Large intestine (tissue), 12 donors: ENCODE data around the gene CDCA8. TPM values are rescaled to one million over a fixed set of nuclear protein-coding genes. Genes with fewer than 3 reads are reported as not detected.

Source experiments
- DNase-seq, 2 donors: peaks; one replicate each; pipeline versions ENCODE4 v3.0.0 to v3.0.0-alpha.2; 2013
- H3K27ac ChIP-seq: one replicate; pipeline ENCODE4 v1.5.1; 2013; ENCODE audit warnings: low read length
- H3K27me3 ChIP-seq: 2 replicates; pipeline ENCODE4 v1.6.1; 2013; ENCODE audit warnings: low read length; ENCODE audit not compliant: control insufficient read depth, insufficient read depth
- H3K36me3 ChIP-seq: 2 replicates; pipeline ENCODE4 v1.6.1; 2013; ENCODE audit warnings: low read length; ENCODE audit not compliant: control insufficient read depth, insufficient read depth
- H3K4me1 ChIP-seq: one replicate; pipeline ENCODE4 v1.6.1; 2013; ENCODE audit warnings: low read length; ENCODE audit not compliant: control insufficient read depth, insufficient read depth
- H3K4me3 ChIP-seq: one replicate; pipeline ENCODE4 v1.5.1; 2013; ENCODE audit warnings: low read length
- H3K9me3 ChIP-seq: one replicate; pipeline ENCODE4 v1.6.1; 2013; ENCODE audit warnings: mild to moderate bottlenecking, low read depth, low read length, moderate library complexity; ENCODE audit not compliant: control insufficient read depth
- WGBS: methylation state at CpG from one replicate; pipeline ENCODE4 v1.1.5; 2013; ENCODE audit warnings: low lambda C conversion rate; ENCODE audit not compliant: insufficient coverage; 5-methylcytosine and 5-hydroxymethylcytosine counted together
- long read RNA-seq, 11 donors: transcript quantifications; one replicate each; lab custom pipeline, GENCODE V29; 2026
- polyA plus RNA-seq: library from polyadenylated mRNA; unstranded; fragments of 120-200 nt; gene quantifications from one replicate; pipeline ENCODE4 v1.2.1, GENCODE V29; 2013

CDCA8 gene
- polyA plus RNA-seq = 10.1 TPM
- long read RNA-seq, donor 1, partial matches to known transcripts = 0 of 3 reads
- long read RNA-seq, donor 1, other reads (novel, unspliced or antisense) = 0 of 3 reads
- long read RNA-seq, donor 2, transcript CDCA8-202 (10 exons, 2,469 nt) = major isoform, 5 of 5 reads
- long read RNA-seq, donor 2, partial matches to known transcripts = 0 of 5 reads
- long read RNA-seq, donor 2, other reads (novel, unspliced or antisense) = 0 of 5 reads
- long read RNA-seq, donor 3 = 0 reads
- long read RNA-seq, donor 4 = 0 reads
- long read RNA-seq, donor 5, partial matches to known transcripts = 0 of 4 reads
- long read RNA-seq, donor 5, other reads (novel, unspliced or antisense) = 0 of 4 reads
- long read RNA-seq, donor 6 = 0 reads
- long read RNA-seq, donor 7, partial matches to known transcripts = 0 of 2 reads
- long read RNA-seq, donor 7, other reads (novel, unspliced or antisense) = 0 of 2 reads
- long read RNA-seq, donor 8, partial matches to known transcripts = 0 of 4 reads
- long read RNA-seq, donor 8, other reads (novel, unspliced or antisense) = 0 of 4 reads
- long read RNA-seq, donor 9, partial matches to known transcripts = 0 of 5 reads
- long read RNA-seq, donor 9, other reads (novel, unspliced or antisense) = 0 of 5 reads
- long read RNA-seq, donor 10, partial matches to known transcripts = 0 of 2 reads
- long read RNA-seq, donor 10, other reads (novel, unspliced or antisense) = 0 of 2 reads
- long read RNA-seq, donor 11, partial matches to known transcripts = 0 of 5 reads
- long read RNA-seq, donor 11, other reads (novel, unspliced or antisense) = 0 of 5 reads

DNA sequence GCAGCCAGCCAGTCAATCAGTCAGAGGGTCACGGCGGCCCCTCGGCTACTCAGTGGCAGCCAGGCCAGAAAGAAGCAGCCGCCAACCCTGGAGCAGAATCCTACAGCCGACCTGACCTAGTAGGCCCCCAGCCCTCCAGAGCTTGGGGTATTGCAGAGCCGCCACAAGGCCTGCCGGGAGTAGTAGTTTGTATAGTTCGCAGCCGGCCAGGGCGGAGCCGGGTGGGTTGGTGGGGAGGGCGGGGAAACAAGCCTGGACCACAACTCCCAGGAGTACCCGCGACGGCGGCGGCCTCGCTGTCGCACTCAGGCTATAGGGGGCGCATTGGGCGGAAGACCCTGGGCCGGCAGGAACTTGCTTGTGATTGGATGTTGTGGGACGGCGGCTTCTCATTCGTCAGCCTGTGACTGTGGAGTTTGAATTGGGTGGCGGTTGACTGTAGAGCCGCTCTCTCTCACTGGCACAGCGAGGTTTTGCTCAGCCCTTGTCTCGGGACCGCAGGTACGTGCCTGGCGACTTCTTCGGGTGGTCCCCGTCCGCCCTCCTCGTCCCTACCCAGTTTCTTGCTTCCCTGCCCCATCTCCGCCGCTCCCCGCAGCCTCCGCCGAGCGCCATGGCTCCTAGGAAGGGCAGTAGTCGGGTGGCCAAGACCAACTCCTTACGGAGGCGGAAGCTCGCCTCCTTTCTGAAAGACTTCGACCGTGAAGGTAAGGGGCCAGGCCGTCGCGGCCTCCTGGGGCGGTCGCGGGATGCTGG is at the start of gene CDCA8:
Gene CDCA8 (plus strand): TSS at position 439 of the 756 bp plus-strand sequence. CDS start 175 bp downstream, at position 614.
- peak; percentile 98 to 99 for DNase-seq
- WGBS = no CpG with 5 or more reads among the region's 54 CpGs
- Histone ChIP-seq H3K27me3 (no peaks in the 10 kb centered on the region), H3K4me1 (peaks cover 17% of the 10 kb centered on the region), H3K36me3 (peaks cover 2% of the 10 kb centered on the region), H3K9me3 (peaks cover 5% of the 10 kb centered on the region), H3K27ac (peak within 1 kb of the TSS; percentile 93), H3K4me3 (peak within 1 kb of the TSS; percentile 96)

DNA sequence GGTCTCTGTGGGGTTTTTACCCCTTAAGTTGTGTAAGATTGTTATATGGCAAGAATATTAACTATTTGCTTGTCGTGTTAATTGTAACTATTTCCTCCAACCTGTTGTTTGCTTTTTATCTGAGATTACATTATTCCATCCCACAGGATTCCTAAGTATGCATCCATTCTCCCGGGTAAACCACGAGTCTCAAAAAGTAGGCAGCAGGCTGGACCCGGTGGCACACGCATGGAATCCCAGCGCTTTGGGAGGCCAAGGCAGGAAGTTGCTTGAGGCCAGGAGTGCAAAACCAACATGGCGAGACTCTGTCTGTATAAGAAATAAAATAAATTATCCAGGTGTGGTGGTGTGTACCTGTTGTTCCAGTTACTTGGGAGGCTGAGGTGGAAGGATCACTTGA is 45.0 kb upstream of the CDCA8 start:
- no peaks in the 10 kb centered on the region for H3K36me3 ChIP-seq
- WGBS = no CpG with 5 or more reads among the region's 7 CpGs
- H3K9me3 ChIP-seq = no peaks in the 10 kb centered on the region
- DNase-seq = no peak
- no peaks in the 10 kb centered on the region for H3K4me1 ChIP-seq
- no peak overlapping the region for H3K27ac ChIP-seq
- peaks cover 10% of the 10 kb centered on the region for H3K27me3 ChIP-seq
- no peak overlapping the region for H3K4me3 ChIP-seq

DNA sequence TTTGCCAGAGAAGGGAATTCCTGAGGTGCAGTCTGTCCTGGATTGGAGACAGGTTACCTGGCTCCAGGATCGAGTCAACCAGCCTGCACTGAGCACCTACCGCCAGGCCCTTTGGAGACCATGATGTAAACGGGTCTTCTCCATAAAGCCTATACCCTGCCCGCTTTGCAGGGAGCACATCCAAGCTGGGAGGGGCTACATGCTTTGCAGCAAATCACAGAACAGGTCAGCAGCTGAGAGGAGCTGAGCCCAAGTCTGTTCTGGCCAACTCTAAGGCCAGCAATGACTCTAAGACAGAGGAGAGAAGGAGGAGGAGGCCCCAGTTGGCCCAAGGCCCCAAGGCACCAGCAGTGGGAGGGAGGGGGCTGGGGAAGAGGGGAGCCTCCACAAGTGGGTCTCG is 42.1 kb upstream of the CDCA8 start:
- Histone ChIP-seq H3K9me3 (no peaks in the 10 kb centered on the region), H3K27me3 (no peaks in the 10 kb centered on the region), H3K36me3 (no peaks in the 10 kb centered on the region), H3K4me3 (no peak overlapping the region), H3K27ac (no peak overlapping the region), H3K4me1 (no peaks in the 10 kb centered on the region)
- DNase-seq = no peak
- WGBS = no CpG with 5 or more reads among the region's 5 CpGs

- H3K9me3 ChIP-seq = no peaks in the 10 kb centered on the region
- H3K36me3 ChIP-seq = no peaks in the 10 kb centered on the region
- no CpG with 5 or more reads among the region's 5 CpGs for whole genome bisulfite sequencing
- H3K27me3 ChIP-seq = no peaks in the 10 kb centered on the region
- H3K4me1 ChIP-seq = no peaks in the 10 kb centered on the region
- H3K4me3 ChIP-seq = no peak overlapping the region
- no peak overlapping the region for H3K27ac ChIP-seq
- no peak for DNase-seq
Observed at GRCh38 chr1:37650721-37651120, 41.6 kb upstream of the CDCA8 start.

DNA sequence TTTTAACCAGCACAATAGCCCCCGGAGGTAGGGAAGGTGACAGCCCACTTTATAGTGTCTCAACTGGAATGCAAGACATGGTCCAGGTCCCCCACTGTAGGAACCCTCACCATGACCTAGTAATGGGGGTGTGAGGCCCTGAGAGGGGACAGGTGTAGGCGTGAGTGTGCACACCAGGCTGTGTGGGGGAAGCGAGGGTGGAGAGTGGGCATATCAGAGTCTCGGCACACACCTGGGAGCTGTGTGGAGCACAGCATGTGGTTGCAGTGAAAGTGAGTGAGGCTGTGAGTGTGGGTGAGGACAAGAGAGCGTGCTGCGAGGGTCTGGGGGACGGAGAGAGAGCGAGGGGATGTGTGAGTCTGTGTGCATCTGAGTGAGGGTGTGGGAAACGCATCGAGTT is 40.5 kb upstream of the CDCA8 start:
- no peaks in the 10 kb centered on the region for H3K4me1 ChIP-seq
- H3K36me3 ChIP-seq = no peaks in the 10 kb centered on the region
- H3K27me3 ChIP-seq = no peaks in the 10 kb centered on the region
- no peak overlapping the region for H3K4me3 ChIP-seq
- H3K27ac ChIP-seq = no peak overlapping the region
- WGBS = no CpG with 5 or more reads among the region's 10 CpGs
- DNase-seq = no peak
- no peaks in the 10 kb centered on the region for H3K9me3 ChIP-seq

- H3K4me1 ChIP-seq = no peaks in the 10 kb centered on the region
- no peak overlapping the region for H3K4me3 ChIP-seq
- peaks cover 2% of the 10 kb centered on the region for H3K27me3 ChIP-seq
- no peaks in the 10 kb centered on the region for H3K36me3 ChIP-seq
- H3K27ac ChIP-seq = no peak overlapping the region
- no CpG with 5 or more reads among the region's 2 CpGs for WGBS
- no peak for DNase-seq
- no peaks in the 10 kb centered on the region for H3K9me3 ChIP-seq
Observed at GRCh38 chr1:37652976-37653375, 39.3 kb upstream of the CDCA8 start.

DNA sequence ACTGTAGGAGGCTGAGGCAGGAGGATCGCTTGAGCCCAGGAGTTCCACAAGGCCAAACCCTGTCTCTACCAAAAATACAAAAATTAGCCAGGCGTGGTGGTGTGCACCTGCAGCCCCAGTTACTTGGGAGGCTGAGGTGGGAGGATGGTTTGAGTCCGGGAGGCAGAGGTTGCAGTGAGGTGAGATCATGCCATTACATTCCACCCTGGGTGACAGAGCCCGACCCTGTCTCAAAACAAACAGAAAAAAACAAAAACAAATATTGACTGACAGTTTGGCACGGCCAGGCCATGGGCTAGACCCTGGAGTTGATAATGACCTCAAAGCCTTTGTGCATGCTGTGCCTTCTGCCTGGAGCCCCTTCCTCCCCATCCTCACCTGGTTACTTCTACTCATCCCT is 38.4 kb upstream of the CDCA8 start:
- Histone ChIP-seq H3K36me3 (no peaks in the 10 kb centered on the region), H3K4me1 (no peaks in the 10 kb centered on the region), H3K27me3 (peaks cover 3% of the 10 kb centered on the region), H3K9me3 (no peaks in the 10 kb centered on the region), H3K27ac (no peak overlapping the region), H3K4me3 (no peak overlapping the region)
- no peak for DNase-seq
- WGBS = 40% methylated on average over 1 of the region's 5 CpGs

DNA sequence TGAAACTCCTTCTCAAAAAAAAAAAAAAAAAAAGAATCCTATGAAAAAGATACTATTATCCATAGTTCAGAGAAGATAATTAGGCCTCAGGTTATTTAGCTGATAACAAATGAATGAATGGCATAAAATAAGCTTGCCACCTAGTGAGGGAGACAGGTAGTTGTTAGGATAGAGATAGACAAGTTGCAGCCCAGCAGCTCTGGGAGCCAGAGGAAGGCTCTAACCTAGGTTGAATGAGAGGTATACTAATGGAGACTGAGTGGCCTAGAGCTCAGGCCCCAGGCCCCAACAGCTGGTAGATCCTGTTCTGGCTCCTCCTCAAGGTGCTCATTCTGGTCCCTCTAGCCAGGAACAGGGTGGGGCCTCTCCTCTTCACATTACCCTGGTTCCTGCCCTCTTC is 37.0 kb upstream of the CDCA8 start:
- H3K27me3 ChIP-seq = peaks cover 7% of the 10 kb centered on the region
- H3K36me3 ChIP-seq = no peaks in the 10 kb centered on the region
- H3K4me3 ChIP-seq = no peak overlapping the region

GRCh38 chr1:37656026-37656425 is 36.3 kb upstream of the CDCA8 start:
- Histone ChIP-seq H3K4me3 (no peak overlapping the region), H3K36me3 (no peaks in the 10 kb centered on the region), H3K27me3 (peaks cover 13% of the 10 kb centered on the region), H3K27ac (no peak overlapping the region), H3K9me3 (no peaks in the 10 kb centered on the region), H3K4me1 (no peaks in the 10 kb centered on the region)
- WGBS = no CpG with 5 or more reads among the region's 7 CpGs
- no peak for DNase-seq

More for the DNA sequence above, 37.0 kb upstream of the CDCA8 start:
- no peak for DNase-seq
- H3K9me3 ChIP-seq = no peaks in the 10 kb centered on the region
- no peak overlapping the region for H3K27ac ChIP-seq
- no peaks in the 10 kb centered on the region for H3K4me1 ChIP-seq

DNA sequence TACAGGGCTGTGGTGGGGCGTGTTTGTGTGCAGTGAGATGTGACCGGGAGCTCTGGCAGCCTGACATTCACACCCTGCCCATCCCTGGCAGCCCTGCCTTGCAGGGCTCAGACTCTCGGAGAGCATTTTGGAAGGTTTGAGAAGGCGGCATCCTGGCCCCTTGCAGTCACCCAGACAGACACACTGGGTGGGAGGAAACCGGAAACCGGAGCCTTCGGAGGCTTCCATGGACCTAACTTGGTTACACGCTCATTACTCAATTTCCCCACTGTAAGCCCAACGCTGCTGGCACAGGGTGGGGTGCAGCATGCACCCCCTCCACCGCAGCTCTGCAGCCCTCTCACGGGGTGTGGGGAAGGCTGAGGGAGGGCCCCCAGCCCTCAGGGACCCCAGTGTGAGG is 35.4 kb upstream of the CDCA8 start:
- no peak overlapping the region for H3K27ac ChIP-seq
- H3K9me3 ChIP-seq = no peaks in the 10 kb centered on the region
- peaks cover 19% of the 10 kb centered on the region for H3K27me3 ChIP-seq
- no peaks in the 10 kb centered on the region for H3K36me3 ChIP-seq
- no peaks in the 10 kb centered on the region for H3K4me1 ChIP-seq
- H3K4me3 ChIP-seq = no peak overlapping the region
- DNase-seq = no peak
- no CpG with 5 or more reads among the region's 11 CpGs for WGBS
